HG03575 (cell line): Measurements from ENCODE around the gene RNF141.

ENCODE experiments used
- ATAC-seq: cut with Tn5 transposase; IDR thresholded peaks from one replicate; pipeline ENCODE4 v1.9.1; 2021; ENCODE audit not compliant: unreplicated experiment, insufficient number of reproducible peaks, low FRiP score; ENCODE audit errors: extremely low read depth

Gene RNF141

GRCh38 chr11:10502065-10502680, 38.8 kb downstream of the RNF141 start:
- no peak for ATAC-seq

- ATAC-seq, result no peak
These were observed 40.0 kb downstream of the RNF141 start for GRCh38 chr11:10500757-10501684.

- no peak for ATAC-seq
These were observed 40.9 kb downstream of the RNF141 start for GRCh38 chr11:10499874-10500601.

GRCh38 chr11:10499452-10499851, 41.5 kb downstream of the RNF141 start:
- ATAC-seq, result no peak

- ATAC-seq, result no peak
These were observed 42.3 kb downstream of the RNF141 start for GRCh38 chr11:10498426-10499250.

GRCh38 chr11:10498022-10498400, 43.0 kb downstream of the RNF141 start:
- no peak for ATAC-seq

- no peak for ATAC-seq
These were observed 43.5 kb downstream of the RNF141 start for GRCh38 chr11:10497371-10498021.

- no peak for ATAC-seq
These were observed 44.6 kb downstream of the RNF141 start for GRCh38 chr11:10496296-10496936.

- ATAC-seq, result no peak
These were observed 45.6 kb downstream of the RNF141 start for GRCh38 chr11:10495464-10495786.

GRCh38 chr11:10494636-10495463, 46.1 kb downstream of the RNF141 start:
- ATAC-seq, result no peak

- no peak for ATAC-seq
These were observed 47.8 kb downstream of the RNF141 start for GRCh38 chr11:10493041-10493663.

- ATAC-seq, result no peak
These were observed 48.9 kb downstream of the RNF141 start for GRCh38 chr11:10492084-10492483.

GRCh38 chr11:10490398-10491241, 50.4 kb downstream of the RNF141 start:
- no peak for ATAC-seq

- ATAC-seq, result no peak
These were observed 51.0 kb downstream of the RNF141 start for GRCh38 chr11:10490032-10490397.

GRCh38 chr11:10488934-10489691, 51.9 kb downstream of the RNF141 start:
- ATAC-seq, result no peak
